22Rv1 (cell line): ENCODE data around the gene ARMC12.
A peak's percentile ranks its signal among the peaks of the same experiment; 100 is the strongest.

Experiments used
- H3K27ac ChIP-seq: fragments of 450-650 bp; 2 replicates; pipeline ENCODE4 v1.5.1; 2017
- ZFX ChIP-seq: fragments of 450-650 bp; IDR thresholded peaks from 2 replicates; pipeline ENCODE4 v1.6.1; 2017; ENCODE audit warnings: antibody characterized with exemption, borderline replicate concordance
- TF ChIP-seq, protein P1 (sequence below): fragments of 450-650 bp; IDR thresholded peaks from 2 replicates; pipeline ENCODE4 v1.5.1; 2017; ENCODE audit warnings: mild to moderate bottlenecking

Gene ARMC12

DNA sequence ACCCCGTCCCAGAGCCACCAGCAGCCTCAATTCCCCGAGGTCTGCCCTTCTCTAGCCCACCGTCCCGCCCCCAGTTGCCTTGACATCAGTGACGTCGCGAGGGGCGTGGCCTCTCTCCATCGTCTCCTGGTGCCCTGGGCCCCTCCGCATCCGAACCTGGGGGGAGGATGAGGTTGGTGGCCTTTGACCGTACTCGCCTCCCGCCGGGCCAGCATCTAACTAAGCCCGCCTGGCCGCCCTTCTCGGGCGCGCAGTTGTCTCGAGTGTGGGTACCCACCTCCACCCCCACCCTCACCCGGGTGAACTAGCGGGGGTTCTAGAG, 5.5 kb upstream of the ARMC12 start:
- H3K27ac ChIP-seq, result peak overlapping the region; percentile 100
- TF ChIP-seq ZFX, result no peak
- TF ChIP-seq, protein P1, sequence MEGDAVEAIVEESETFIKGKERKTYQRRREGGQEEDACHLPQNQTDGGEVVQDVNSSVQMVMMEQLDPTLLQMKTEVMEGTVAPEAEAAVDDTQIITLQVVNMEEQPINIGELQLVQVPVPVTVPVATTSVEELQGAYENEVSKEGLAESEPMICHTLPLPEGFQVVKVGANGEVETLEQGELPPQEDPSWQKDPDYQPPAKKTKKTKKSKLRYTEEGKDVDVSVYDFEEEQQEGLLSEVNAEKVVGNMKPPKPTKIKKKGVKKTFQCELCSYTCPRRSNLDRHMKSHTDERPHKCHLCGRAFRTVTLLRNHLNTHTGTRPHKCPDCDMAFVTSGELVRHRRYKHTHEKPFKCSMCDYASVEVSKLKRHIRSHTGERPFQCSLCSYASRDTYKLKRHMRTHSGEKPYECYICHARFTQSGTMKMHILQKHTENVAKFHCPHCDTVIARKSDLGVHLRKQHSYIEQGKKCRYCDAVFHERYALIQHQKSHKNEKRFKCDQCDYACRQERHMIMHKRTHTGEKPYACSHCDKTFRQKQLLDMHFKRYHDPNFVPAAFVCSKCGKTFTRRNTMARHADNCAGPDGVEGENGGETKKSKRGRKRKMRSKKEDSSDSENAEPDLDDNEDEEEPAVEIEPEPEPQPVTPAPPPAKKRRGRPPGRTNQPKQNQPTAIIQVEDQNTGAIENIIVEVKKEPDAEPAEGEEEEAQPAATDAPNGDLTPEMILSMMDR, result no peak

DNA sequence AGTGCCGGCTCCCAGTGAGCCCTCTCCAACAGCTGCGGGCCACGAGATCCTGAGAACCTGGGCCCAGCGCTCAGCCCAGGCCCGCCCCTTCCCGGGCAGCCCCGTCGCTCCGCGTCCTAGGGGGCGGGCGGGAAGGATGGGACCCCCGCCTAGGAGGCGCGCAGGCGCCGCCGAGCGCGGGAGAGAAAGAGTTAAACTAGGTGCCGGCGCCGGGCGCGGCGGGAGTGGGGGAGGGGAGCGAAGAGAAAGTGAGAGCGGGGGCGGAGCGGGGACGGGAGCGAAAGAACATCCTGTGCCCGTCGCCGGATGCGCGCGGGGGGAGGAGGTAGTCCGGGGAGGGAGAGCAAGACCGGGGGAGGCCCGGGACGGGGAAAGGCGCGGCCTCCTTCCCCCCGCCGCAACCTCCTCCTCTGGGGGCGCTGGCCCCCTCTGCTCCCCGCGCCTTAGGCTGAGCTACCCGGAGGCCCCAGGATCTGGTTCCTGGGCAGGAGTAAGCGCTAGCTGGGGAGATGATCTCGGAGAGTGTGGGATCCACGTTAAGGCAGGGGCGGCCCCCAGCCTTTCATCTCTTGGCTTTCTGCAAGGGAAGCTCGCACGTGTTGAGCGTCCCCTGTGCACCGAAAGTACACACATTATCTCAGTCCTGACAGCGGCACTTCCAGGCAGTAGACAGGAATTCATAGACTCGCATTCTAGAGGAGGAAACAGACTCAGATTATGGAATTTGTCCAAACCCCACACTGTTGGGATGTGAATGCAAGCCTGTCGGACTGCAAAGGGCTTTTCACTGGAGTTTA, 4.9 kb upstream of the ARMC12 start:
- TF ChIP-seq, protein P1, result no peak
- TF ChIP-seq ZFX, result no peak
- peak overlapping the region; percentile 100 for H3K27ac ChIP-seq

DNA sequence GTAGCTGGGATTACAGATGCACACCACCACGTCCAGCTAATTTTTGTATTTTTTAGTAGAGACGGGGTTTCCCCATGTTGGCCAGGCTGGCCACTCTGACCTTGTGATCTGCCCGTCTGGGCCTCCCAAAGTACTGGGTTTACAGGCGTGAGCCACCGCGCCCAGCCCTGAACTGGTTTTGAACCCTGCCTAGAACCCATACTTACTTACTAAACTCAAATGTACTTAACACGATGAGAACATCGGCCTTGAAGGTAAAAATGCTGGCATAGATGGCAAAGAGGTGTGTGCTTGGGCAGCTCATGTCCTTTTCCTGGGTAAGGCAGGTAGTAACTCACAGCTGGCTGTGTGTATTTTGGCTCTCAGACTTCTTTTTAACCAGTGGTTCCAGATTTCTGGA, 3.2 kb upstream of the ARMC12 start:
- peak overlapping the region; percentile 100 for H3K27ac ChIP-seq
- no peak for TF ChIP-seq ZFX
- TF ChIP-seq, protein P1, result no peak

DNA sequence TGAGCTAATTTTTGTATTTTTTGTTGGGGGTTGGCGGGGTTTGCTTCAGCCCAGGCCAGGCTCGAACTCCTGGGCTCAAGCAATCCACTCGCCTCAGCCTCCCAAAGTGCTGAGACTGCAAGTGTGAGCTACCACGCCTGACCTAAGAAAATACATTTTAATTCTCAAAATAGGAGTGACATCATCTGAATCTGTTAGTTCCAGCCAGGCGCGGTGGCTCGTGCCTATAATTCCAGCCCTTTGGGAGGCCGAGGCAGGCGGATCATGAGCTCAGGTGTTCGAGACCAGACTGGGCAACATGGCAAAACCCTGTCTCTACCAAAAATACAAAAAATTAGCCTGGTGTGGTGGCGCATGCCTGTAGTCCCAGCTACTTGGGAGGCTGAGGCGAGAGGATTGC, 2.5 kb upstream of the ARMC12 start:
- peak overlapping the region; percentile 100 for H3K27ac ChIP-seq

DNA sequence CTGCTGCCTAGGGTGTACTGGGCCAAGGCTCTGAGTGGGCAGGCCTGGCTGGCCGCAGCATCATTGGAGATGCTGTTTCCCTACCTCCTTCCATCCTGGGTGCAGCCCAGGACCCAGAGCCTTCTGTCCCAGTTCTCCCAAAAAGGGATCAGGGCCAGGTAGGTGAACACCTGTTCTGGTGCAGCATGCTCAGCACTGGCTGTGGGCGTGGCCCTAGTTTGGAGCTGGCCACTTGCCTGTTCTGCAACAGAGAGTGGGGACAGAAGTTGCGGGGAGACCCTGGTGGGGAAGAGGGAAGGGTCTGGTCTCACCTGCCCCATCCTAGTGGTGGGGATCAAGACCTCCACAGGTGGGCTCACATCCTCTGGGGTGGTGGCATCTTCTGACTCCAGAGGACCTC, 1.4 kb upstream of the ARMC12 start:
- peak overlapping the region; percentile 100 for H3K27ac ChIP-seq
- TF ChIP-seq, protein P1, result no peak
- TF ChIP-seq ZFX, result no peak

DNA sequence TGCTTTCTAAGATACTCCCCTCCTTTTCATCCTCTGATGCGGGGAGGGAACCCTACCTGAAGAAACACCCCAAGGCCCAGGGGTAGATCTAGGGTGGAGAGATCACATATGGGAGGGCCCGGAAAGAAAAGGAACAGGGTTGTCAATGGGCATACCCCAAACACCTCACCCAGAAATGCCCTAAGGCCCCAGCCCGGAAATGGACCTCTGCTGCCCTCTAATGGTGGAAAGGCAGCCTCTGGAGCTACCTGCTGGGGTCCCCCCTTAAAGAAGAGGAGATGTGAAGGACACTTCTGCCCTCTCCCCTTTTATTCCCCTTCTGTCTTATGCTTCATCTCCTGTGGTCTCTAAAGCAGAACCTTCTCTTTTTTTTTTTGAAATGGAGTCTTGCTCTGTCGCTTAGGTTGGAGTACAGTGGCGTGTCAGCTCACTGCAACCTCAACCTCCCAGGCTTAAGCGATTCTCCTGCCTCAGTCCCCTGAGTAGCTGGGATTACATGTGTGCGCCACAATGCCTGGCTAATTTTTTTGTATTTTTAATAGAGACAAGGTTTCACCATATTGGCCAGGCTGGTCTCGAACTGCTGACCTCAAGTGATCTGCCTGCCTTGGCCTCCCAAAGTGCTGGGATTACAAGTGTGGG, 458 bp upstream of the ARMC12 start:
- TF ChIP-seq ZFX, result no peak
- TF ChIP-seq, protein P1, result peak; percentile 91
- peak overlapping the region; percentile 100 for H3K27ac ChIP-seq

DNA sequence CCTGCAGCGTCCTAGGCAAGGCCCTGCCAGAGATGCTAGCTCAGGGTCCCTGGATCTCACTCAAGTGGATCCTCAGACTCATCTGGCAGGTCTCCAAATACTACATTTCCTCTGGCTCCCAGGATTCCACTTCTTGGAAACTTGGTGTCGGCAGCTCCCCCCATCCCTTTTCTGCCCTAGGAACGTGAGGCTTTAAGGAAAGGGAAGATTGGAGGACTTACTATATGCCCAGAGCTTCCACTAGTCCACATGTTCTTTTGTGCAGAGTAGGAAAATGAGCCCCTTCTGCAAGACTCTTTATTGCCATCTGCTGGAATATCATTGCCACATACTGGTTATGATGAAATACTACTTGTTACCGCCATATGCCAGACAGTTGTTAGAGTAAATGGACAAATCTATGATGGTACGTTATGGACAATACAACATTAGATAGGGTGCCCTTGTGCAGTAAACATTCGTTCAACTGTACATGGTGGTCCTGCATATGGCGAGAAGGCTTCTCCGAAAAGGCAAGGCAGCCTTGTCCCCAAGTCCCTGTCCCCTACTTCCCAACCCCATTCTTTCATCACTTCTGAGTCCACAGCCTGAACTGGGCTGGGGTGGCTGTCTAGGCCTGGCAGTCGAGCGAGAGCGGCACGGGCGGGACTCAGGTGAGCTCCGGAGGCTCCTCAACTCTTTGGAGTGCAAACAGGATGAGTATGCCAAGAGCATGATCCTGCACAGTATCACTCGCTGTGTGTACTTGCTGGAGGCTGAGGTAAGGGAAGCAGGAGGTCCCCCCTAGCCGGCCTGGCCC, 780 bp downstream of the ARMC12 start:
- H3K27ac ChIP-seq, result peak overlapping the region; percentile 100; the same call in 1 of the 2 replicates
- TF ChIP-seq ZFX, result no peak
- TF ChIP-seq, protein P1, result peak; percentile 91
